ENCODE data around the gene PRPF8. TPM values are rescaled to one million over a fixed set of nuclear protein-coding genes. Genes with fewer than 3 reads are reported as not detected.

Gene PRPF8
- total and polyA plus RNA-seq, 2 of the 13 experiments (the other 11 are each of a cell fraction or from before 2014, with no cell fraction given) = 112 to 179 TPM

DNA sequence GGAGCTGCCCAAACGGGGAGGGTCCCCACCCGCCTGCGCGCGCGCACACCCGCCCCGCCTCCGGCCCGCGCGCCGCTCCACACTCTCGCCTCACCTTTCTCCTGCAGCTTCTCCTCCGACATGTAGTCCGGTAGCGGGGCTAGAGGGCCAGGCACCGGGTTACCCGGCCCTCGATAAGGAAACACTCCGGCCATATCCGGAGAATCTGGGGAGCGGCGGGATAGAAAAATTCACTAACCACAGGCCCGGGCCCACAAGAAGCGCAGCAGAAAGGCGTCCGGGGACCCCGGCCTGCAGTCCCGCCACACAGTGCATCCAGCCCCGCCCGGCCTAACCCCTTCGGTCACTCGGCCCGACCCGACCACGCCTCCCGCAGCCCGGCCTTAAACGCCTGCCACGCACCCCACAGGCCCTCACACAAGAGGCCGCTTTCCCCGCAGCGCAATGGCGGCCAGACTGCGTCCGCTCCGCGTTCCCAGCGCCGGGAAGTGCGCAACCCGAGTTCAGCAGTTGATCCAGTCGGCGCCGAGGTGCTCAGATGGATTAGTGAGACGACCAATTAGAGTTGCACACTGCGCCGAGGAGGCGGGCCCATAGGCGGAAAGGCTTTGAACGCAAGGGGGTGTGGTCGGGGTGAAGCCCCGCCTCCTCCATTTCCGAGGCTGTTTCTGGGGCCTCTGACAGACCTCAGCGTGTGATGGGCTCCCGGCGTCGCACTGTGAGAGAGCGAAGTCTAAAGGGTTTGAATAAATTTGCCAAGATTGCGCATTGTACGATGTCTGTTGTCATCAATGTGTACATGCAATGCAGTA lies at the start of gene PRPF8 (continued):
- TF ChIP-seq HIVEP1 (CRISPR knock-in tag; IDR thresholded peaks at IDR 0.05) (peak; percentile 15; the same call in 1 of the 2 replicates), BRD4 (CRISPR knock-in tag; IDR thresholded peaks at IDR 0.05) (0 out of 2 replicates have a peak, but pooled peaks have one; percentile 57), ZNF746 (CRISPR knock-in tag; IDR thresholded peaks at IDR 0.05) (peak; percentile 25; the same call in 1 of the 2 replicates), KLF16 (CRISPR knock-in tag; IDR thresholded peaks at IDR 0.05) (peak in 1 of 2 experiments; percentile 77; a peak in 1 of 4 replicates), AGO1 (IDR thresholded peaks at IDR 0.05; ENCODE audit: low read depth, low read length, poor library complexity, severe bottlenecking) (no peak), REXO4 (CRISPR knock-in tag; IDR thresholded peaks at IDR 0.05; ENCODE audit: borderline replicate concordance) (no peak), PHF20 (CRISPR knock-in tag; IDR thresholded peaks at IDR 0.05) (peak; percentile 86), MED1 (CRISPR knock-in tag; IDR thresholded peaks at IDR 0.05) (peak; percentile 42), SIX1 (CRISPR knock-in tag; IDR thresholded peaks at IDR 0.05; ENCODE audit: borderline replicate concordance) (no peak), MAFK (conservative IDR thresholded peaks at IDR 0.05 in 1 of 2, IDR thresholded peaks at IDR 0.05 in 1 of 2; ENCODE audit: low read length in 2 of 2) (no peak), ATF7 (IDR thresholded peaks at IDR 0.05) (no peak), ATF7 (CRISPR knock-in tag; IDR thresholded peaks at IDR 0.05) (no peak), FOXJ3 (CRISPR knock-in tag; IDR thresholded peaks at IDR 0.05; ENCODE audit: borderline replicate concordance) (no peak), ZNF496 (CRISPR knock-in tag; IDR thresholded peaks at IDR 0.05; ENCODE audit: insufficient replicate concordance) (no peak), RNF2 (conservative IDR thresholded peaks at IDR 0.05; ENCODE audit: low read depth) (0 out of 2 replicates have a peak, but pooled peaks have one; percentile 44), ZNF629 (CRISPR knock-in tag; conservative IDR thresholded peaks at IDR 0.05) (no peak), ZNF674 (CRISPR knock-in tag; IDR thresholded peaks at IDR 0.05; ENCODE audit: low read depth) (no peak), SNAPC2 (CRISPR knock-in tag; IDR thresholded peaks at IDR 0.05) (no peak), MEIS2 (CRISPR knock-in tag; IDR thresholded peaks at IDR 0.05) (peak; percentile 78), MIER2 (CRISPR knock-in tag; IDR thresholded peaks at IDR 0.05) (no peak)
- TF ChIP-seq, protein P1, sequence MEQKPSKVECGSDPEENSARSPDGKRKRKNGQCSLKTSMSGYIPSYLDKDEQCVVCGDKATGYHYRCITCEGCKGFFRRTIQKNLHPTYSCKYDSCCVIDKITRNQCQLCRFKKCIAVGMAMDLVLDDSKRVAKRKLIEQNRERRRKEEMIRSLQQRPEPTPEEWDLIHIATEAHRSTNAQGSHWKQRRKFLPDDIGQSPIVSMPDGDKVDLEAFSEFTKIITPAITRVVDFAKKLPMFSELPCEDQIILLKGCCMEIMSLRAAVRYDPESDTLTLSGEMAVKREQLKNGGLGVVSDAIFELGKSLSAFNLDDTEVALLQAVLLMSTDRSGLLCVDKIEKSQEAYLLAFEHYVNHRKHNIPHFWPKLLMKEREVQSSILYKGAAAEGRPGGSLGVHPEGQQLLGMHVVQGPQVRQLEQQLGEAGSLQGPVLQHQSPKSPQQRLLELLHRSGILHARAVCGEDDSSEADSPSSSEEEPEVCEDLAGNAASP (CRISPR knock-in tag; IDR thresholded peaks at IDR 0.05; ENCODE audit: borderline replicate concordance) = peak; percentile 57
- TF ChIP-seq, protein P2, sequence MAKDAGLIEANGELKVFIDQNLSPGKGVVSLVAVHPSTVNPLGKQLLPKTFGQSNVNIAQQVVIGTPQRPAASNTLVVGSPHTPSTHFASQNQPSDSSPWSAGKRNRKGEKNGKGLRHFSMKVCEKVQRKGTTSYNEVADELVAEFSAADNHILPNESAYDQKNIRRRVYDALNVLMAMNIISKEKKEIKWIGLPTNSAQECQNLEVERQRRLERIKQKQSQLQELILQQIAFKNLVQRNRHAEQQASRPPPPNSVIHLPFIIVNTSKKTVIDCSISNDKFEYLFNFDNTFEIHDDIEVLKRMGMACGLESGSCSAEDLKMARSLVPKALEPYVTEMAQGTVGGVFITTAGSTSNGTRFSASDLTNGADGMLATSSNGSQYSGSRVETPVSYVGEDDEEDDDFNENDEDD (CRISPR knock-in tag; IDR thresholded peaks at IDR 0.05; ENCODE audit: borderline replicate concordance) = peak; percentile 70; the same call in 1 of the 2 replicates
- TF ChIP-seq, protein P3, sequence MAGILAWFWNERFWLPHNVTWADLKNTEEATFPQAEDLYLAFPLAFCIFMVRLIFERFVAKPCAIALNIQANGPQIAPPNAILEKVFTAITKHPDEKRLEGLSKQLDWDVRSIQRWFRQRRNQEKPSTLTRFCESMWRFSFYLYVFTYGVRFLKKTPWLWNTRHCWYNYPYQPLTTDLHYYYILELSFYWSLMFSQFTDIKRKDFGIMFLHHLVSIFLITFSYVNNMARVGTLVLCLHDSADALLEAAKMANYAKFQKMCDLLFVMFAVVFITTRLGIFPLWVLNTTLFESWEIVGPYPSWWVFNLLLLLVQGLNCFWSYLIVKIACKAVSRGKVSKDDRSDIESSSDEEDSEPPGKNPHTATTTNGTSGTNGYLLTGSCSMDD (CRISPR knock-in tag; IDR thresholded peaks at IDR 0.05) = no peak
- TF ChIP-seq, protein P4, sequence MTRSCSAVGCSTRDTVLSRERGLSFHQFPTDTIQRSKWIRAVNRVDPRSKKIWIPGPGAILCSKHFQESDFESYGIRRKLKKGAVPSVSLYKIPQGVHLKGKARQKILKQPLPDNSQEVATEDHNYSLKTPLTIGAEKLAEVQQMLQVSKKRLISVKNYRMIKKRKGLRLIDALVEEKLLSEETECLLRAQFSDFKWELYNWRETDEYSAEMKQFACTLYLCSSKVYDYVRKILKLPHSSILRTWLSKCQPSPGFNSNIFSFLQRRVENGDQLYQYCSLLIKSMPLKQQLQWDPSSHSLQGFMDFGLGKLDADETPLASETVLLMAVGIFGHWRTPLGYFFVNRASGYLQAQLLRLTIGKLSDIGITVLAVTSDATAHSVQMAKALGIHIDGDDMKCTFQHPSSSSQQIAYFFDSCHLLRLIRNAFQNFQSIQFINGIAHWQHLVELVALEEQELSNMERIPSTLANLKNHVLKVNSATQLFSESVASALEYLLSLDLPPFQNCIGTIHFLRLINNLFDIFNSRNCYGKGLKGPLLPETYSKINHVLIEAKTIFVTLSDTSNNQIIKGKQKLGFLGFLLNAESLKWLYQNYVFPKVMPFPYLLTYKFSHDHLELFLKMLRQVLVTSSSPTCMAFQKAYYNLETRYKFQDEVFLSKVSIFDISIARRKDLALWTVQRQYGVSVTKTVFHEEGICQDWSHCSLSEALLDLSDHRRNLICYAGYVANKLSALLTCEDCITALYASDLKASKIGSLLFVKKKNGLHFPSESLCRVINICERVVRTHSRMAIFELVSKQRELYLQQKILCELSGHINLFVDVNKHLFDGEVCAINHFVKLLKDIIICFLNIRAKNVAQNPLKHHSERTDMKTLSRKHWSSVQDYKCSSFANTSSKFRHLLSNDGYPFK (CRISPR knock-in tag; IDR thresholded peaks at IDR 0.05; ENCODE audit: borderline replicate concordance) = peak; percentile 86; the same call in 1 of the 2 replicates
